SK-N-MC (cell line): ENCODE data around the gene CRISPLD2.

ENCODE experiments used
- EZH2 ChIP-seq: fragments of 200-600 bp; sonication (generic); IDR thresholded peaks from one replicate; pipeline ENCODE4 v1.6.1; 2017; ENCODE audit warnings: antibody characterized with exemption
- FOXP2 ChIP-seq: optimal IDR thresholded peaks from 2 replicates; pipeline ENCODE3; 2011; ENCODE audit warnings: mild to moderate bottlenecking, moderate library complexity; ENCODE audit not compliant: insufficient read depth; ENCODE audit errors: extremely low read length, control extremely low read depth
- POLR2AphosphoS5 ChIP-seq: IDR thresholded peaks from 2 replicates; pipeline ENCODE4 v1.6.1; 2012; ENCODE audit warnings: mild to moderate bottlenecking, low read depth, low read length, borderline replicate concordance

GRCh38 chr16:84787263-84787622, 32.5 kb upstream of the CRISPLD2 start:
- no peak for TF ChIP-seq EZH2
- no peak for TF ChIP-seq POLR2AphosphoS5
- TF ChIP-seq FOXP2, result no peak
